HL-60 (cell line): ENCODE data around the gene MKI67.

ENCODE experiments used
- DNase-seq, 2 experiments: peaks; one replicate each; pipeline ENCODE4 v3.0.0-alpha.2; 2010 to 2020; ENCODE audit warnings: low read depth in 1 of 2, low spot score in 1 of 2
- H3K27ac ChIP-seq: fragments of 250-450 bp; sonication (Bioruptor Pico); replicated peaks from 2 replicates; pipeline ENCODE4 v1.5.1; 2020; ENCODE audit warnings: mild to moderate bottlenecking, moderate library complexity
- H3K27me3 ChIP-seq: fragments of 250-450 bp; sonication (Bioruptor Pico); 2 replicates; pipeline ENCODE4 v1.5.1; 2021; ENCODE audit warnings: mild to moderate bottlenecking, moderate library complexity; ENCODE audit not compliant: insufficient read depth, poor library complexity, severe bottlenecking
- H3K4me3 ChIP-seq: replicated peaks from 2 replicates; pipeline ENCODE4 v1.5.1; 2011; ENCODE audit warnings: mild to moderate bottlenecking, control low read depth, low read length; ENCODE audit not compliant: insufficient read depth
- GABPA ChIP-seq: IDR thresholded peaks from 2 replicates; pipeline ENCODE4 v1.6.1; 2012; ENCODE audit warnings: low read depth
- POLR2AphosphoS5 ChIP-seq: IDR thresholded peaks from 2 replicates; pipeline ENCODE4 v1.6.1; 2012; ENCODE audit warnings: low read depth
- SPI1 ChIP-seq: IDR thresholded peaks from 2 replicates; pipeline ENCODE4 v1.6.1; 2012; ENCODE audit warnings: low read depth, mild to moderate bottlenecking, borderline replicate concordance
- TF ChIP-seq, protein P1 (sequence below): IDR thresholded peaks from 2 replicates; pipeline ENCODE4 v1.6.1; 2012; ENCODE audit warnings: low read depth; ENCODE audit not compliant: insufficient replicate concordance
- TF ChIP-seq, protein P2 (sequence below): IDR thresholded peaks from one replicate; pipeline ENCODE4 v1.5.1; 2011; ENCODE audit warnings: low read length, control low read depth, inconsistent platforms; ENCODE audit not compliant: insufficient read depth

The MKI67 gene

DNA sequence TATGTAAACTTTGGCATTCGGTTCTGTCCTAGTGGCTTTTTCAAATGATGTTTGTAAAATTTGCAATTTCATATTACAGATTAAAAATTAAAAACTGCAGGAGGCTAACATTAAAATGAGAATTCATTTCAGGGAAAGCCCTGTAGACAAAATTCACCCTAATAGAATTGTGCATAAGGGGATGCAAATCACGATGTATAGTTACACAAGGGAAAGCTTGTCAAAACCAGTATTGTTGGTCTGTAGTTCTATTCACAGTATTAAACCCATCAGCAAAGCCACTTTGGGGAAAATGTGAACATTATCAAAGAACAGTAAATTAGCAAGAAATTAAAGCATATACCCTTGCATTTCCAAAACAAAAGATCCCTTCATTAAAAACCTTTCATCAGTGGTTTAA lies 39.9 kb upstream of the MKI67 start:
- Histone ChIP-seq H3K27me3 (peaks cover 3% of the 10 kb centered on the region), H3K27ac (no peak overlapping the region), H3K4me3 (no peak overlapping the region)
- no peak for TF ChIP-seq GABPA
- TF ChIP-seq, protein P1, sequence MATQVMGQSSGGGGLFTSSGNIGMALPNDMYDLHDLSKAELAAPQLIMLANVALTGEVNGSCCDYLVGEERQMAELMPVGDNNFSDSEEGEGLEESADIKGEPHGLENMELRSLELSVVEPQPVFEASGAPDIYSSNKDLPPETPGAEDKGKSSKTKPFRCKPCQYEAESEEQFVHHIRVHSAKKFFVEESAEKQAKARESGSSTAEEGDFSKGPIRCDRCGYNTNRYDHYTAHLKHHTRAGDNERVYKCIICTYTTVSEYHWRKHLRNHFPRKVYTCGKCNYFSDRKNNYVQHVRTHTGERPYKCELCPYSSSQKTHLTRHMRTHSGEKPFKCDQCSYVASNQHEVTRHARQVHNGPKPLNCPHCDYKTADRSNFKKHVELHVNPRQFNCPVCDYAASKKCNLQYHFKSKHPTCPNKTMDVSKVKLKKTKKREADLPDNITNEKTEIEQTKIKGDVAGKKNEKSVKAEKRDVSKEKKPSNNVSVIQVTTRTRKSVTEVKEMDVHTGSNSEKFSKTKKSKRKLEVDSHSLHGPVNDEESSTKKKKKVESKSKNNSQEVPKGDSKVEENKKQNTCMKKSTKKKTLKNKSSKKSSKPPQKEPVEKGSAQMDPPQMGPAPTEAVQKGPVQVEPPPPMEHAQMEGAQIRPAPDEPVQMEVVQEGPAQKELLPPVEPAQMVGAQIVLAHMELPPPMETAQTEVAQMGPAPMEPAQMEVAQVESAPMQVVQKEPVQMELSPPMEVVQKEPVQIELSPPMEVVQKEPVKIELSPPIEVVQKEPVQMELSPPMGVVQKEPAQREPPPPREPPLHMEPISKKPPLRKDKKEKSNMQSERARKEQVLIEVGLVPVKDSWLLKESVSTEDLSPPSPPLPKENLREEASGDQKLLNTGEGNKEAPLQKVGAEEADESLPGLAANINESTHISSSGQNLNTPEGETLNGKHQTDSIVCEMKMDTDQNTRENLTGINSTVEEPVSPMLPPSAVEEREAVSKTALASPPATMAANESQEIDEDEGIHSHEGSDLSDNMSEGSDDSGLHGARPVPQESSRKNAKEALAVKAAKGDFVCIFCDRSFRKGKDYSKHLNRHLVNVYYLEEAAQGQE: no peak
- no peak for TF ChIP-seq POLR2AphosphoS5
- TF ChIP-seq, protein P2, sequence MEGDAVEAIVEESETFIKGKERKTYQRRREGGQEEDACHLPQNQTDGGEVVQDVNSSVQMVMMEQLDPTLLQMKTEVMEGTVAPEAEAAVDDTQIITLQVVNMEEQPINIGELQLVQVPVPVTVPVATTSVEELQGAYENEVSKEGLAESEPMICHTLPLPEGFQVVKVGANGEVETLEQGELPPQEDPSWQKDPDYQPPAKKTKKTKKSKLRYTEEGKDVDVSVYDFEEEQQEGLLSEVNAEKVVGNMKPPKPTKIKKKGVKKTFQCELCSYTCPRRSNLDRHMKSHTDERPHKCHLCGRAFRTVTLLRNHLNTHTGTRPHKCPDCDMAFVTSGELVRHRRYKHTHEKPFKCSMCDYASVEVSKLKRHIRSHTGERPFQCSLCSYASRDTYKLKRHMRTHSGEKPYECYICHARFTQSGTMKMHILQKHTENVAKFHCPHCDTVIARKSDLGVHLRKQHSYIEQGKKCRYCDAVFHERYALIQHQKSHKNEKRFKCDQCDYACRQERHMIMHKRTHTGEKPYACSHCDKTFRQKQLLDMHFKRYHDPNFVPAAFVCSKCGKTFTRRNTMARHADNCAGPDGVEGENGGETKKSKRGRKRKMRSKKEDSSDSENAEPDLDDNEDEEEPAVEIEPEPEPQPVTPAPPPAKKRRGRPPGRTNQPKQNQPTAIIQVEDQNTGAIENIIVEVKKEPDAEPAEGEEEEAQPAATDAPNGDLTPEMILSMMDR: no peak
- no peak for TF ChIP-seq SPI1
- no peak for DNase-seq

DNA sequence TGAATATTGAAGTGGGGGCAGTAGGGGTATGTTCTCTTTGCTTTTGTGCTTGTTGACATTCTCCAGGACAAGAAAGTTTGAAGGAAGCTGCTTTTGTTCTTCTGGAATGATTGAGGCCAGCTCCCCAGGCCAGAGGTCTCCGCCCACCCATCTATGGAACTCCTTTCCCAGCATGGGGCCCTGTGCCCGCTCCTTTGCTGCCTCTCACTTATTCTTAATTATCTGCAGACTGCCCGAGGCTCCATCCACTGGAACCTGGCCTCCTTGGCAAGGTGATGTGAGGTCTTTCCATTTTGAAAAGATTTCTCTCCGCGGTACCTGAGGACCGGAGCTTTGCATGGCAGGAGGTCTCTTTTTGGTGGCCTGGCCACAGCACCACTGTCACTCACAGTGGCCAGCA lies 39.3 kb upstream of the MKI67 start:
- no peak overlapping the region for H3K4me3 ChIP-seq
- H3K27me3 ChIP-seq: peaks cover 3% of the 10 kb centered on the region
- no peak for DNase-seq
- no peak overlapping the region for H3K27ac ChIP-seq
- TF ChIP-seq, protein P2: no peak
- TF ChIP-seq GABPA (no peak), POLR2AphosphoS5 (no peak), SPI1 (no peak)
- TF ChIP-seq, protein P1: no peak

DNA sequence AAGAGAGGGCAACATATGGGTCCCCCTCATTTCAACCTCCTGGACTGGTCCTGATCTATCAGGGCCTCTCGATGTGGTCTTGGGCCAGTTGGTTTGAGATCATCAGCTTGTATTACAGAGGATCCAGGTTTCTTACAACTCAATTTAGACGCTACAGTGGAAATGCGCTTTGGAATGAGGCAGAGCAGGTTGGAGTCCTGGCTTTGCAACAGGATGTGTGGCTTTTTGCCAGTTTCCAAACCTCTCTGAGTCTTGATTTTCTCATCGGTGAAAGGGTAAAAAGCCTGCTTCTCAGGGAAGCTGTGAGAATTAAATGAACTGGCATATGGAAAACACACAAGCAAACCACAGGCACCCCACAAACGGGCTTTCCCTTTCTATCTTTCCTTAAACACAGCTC lies 37.5 kb upstream of the MKI67 start:
- no peak overlapping the region for H3K4me3 ChIP-seq
- TF ChIP-seq POLR2AphosphoS5: no peak
- TF ChIP-seq GABPA: no peak
- TF ChIP-seq, protein P2: no peak
- TF ChIP-seq, protein P1: no peak
- TF ChIP-seq SPI1: no peak
- H3K27ac ChIP-seq: no peak overlapping the region
- no peak for DNase-seq
- peaks cover 3% of the 10 kb centered on the region for H3K27me3 ChIP-seq
